Panc1 (cell line): Measurements from ENCODE around the gene KDM4B. TPM values are rescaled to one million over a fixed set of nuclear protein-coding genes. Genes with fewer than 3 reads are reported as not detected.

Source experiments
- ATAC-seq: fragments of 200-7000 bp; cut with Tn5 transposase; 2 replicates; pipeline ENCODE4 v1.9.1; 2020; ENCODE audit warnings: mild to moderate bottlenecking, moderate library complexity
- BruUV-seq: library from RNA; stranded (reverse); fragments of 400-500 nt; replicated peaks from 2 replicates; lab custom pipeline; 2021; lab: Mats Ljungman, UMichigan
- CTCF ChIA-PET: fragments of 300-600 bp; sonication (Branson Sonifier 250); formaldehyde crosslinking; loops from one replicate; lab custom pipeline; 2022; ENCODE audit warnings: antibody characterized with exemption; lab: Charles Lee
- POLR2A ChIA-PET: fragments of 300-600 bp; sonication (Branson Sonifier 250); formaldehyde crosslinking; loops from one replicate; lab custom pipeline; 2022; ENCODE audit warnings: antibody characterized with exemption; lab: Charles Lee
- DNase-seq: peaks from one replicate; pipeline ENCODE4 v3.0.0-alpha.2; 2010; ENCODE audit warnings: low read depth, low spot score
- H3K27ac ChIP-seq: 2 replicates; pipeline ENCODE4 v1.5.1; 2011; ENCODE audit warnings: mild to moderate bottlenecking, low read length, inconsistent platforms
- H3K27me3 ChIP-seq: fragments of 200-500 bp; sonication (Bioruptor generic); 2 replicates; pipeline ENCODE4 v1.6.0; 2014; ENCODE audit warnings: low read length, inconsistent platforms; ENCODE audit not compliant: control insufficient read depth, insufficient read depth
- H3K36me3 ChIP-seq: fragments of 200-500 bp; sonication (Bioruptor generic); 2 replicates; pipeline ENCODE4 v1.5.1; 2014; ENCODE audit warnings: inconsistent platforms, mild to moderate bottlenecking, low read length, moderate library complexity; ENCODE audit not compliant: control insufficient read depth, insufficient read depth
- H3K4me1 ChIP-seq: 2 replicates; pipeline ENCODE4 v1.5.1; 2011; ENCODE audit warnings: inconsistent platforms, mild to moderate bottlenecking, low read length, moderate library complexity; ENCODE audit not compliant: control insufficient read depth, insufficient read depth
- H3K4me3 ChIP-seq, 2 experiments: 2 replicates each; pipeline ENCODE4 v1.5.1; 2011 to 2012; ENCODE audit warnings: low read depth in 2 of 2, low read length in 2 of 2, mild to moderate bottlenecking in 2 of 2, inconsistent platforms in 1 of 2, moderate library complexity in 1 of 2
- H3K9me3 ChIP-seq: fragments of 200-500 bp; sonication (Bioruptor generic); 2 replicates; pipeline ENCODE4 v1.5.1; 2014; ENCODE audit warnings: low read depth, mild to moderate bottlenecking, inconsistent platforms, low read length, moderate library complexity; ENCODE audit not compliant: control insufficient read depth, insufficient read depth
- POLR2AphosphoS5 ChIP-seq: IDR thresholded peaks from 2 replicates; pipeline ENCODE4 v1.6.1; 2012; ENCODE audit warnings: mild to moderate bottlenecking, low read depth, low read length, moderate library complexity
- REST ChIP-seq, 2 experiments: IDR thresholded peaks; 2 replicates each; pipeline ENCODE4 v1.6.1; 2011 to 2012; ENCODE audit warnings: low read depth in 2 of 2, control low read depth in 1 of 2, low read length in 1 of 2, mild to moderate bottlenecking in 1 of 2, moderate library complexity in 1 of 2; ENCODE audit not compliant: insufficient read depth in 1 of 2
- SIN3A ChIP-seq: IDR thresholded peaks from 2 replicates; pipeline ENCODE4 v1.6.1; 2012; ENCODE audit warnings: low read depth, mild to moderate bottlenecking, low read length, moderate library complexity, borderline replicate concordance; ENCODE audit not compliant: insufficient read depth
- TCF7L2 ChIP-seq: IDR thresholded peaks from 2 replicates; pipeline ENCODE4 v1.6.1; 2011; ENCODE audit warnings: mild to moderate bottlenecking, low read depth, low read length, inconsistent platforms
- in situ Hi-C: cut with HindIII; loops from 2 replicates; pipeline ENCODE4 v1.10.0; 2016; ENCODE audit warnings: low sequenced_read_pairs, low pct_unique_long_range_greater_than_20kb
- intact Hi-C: fragments of 100-400 bp; cut with micrococcal nuclease; formaldehyde crosslinking; loops from one replicate; pipeline ENCODE4 v1.10.0; 2022; ENCODE audit not compliant: unreplicated experiment
- total RNA-seq: library from RNA; stranded (reverse); gene quantifications from one replicate; pipeline ENCODE4 v1.2.1, GENCODE V29; 2021; ENCODE audit not compliant: unreplicated experiment
- TF ChIP-seq, protein P1 (sequence below): fragments of 450-650 bp; IDR thresholded peaks from 2 replicates; pipeline ENCODE4 v1.5.1; 2017; ENCODE audit warnings: mild to moderate bottlenecking

The KDM4B gene
- total RNA-seq, 1 experiment from 2014 or later = 18.4 TPM

GRCh38 chr19:5138606-5139582 is 170.0 kb downstream of the KDM4B start:
- TF ChIP-seq SIN3A = no peak
- no peak for TF ChIP-seq POLR2AphosphoS5
- TF ChIP-seq TCF7L2 = no peak
- TF ChIP-seq, protein P1, sequence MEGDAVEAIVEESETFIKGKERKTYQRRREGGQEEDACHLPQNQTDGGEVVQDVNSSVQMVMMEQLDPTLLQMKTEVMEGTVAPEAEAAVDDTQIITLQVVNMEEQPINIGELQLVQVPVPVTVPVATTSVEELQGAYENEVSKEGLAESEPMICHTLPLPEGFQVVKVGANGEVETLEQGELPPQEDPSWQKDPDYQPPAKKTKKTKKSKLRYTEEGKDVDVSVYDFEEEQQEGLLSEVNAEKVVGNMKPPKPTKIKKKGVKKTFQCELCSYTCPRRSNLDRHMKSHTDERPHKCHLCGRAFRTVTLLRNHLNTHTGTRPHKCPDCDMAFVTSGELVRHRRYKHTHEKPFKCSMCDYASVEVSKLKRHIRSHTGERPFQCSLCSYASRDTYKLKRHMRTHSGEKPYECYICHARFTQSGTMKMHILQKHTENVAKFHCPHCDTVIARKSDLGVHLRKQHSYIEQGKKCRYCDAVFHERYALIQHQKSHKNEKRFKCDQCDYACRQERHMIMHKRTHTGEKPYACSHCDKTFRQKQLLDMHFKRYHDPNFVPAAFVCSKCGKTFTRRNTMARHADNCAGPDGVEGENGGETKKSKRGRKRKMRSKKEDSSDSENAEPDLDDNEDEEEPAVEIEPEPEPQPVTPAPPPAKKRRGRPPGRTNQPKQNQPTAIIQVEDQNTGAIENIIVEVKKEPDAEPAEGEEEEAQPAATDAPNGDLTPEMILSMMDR = no peak
- no peak for TF ChIP-seq REST (IDR thresholded peaks at IDR 0.05; ENCODE audit: insufficient read depth in 1 of 2, low read depth in 2 of 2, low read length in 1 of 2)
- intact Hi-C loops = no loop called here
- no peaks in the 10 kb centered on the region for H3K4me1 ChIP-seq
- H3K9me3 ChIP-seq = no peaks in the 10 kb centered on the region
- in situ Hi-C loops = no loop called here
- no peak overlapping the region for H3K27ac ChIP-seq
- H3K27me3 ChIP-seq = no peaks in the 10 kb centered on the region
- DNase-seq = no peak
- no peaks in the 10 kb centered on the region for H3K36me3 ChIP-seq
- H3K4me3 ChIP-seq = no peak overlapping the region
- POLR2A ChIA-PET = no interaction called here
- BruUV-seq = TSS peak; percentile 73
- peak; percentile 62; the same call in 1 of the 2 replicates for ATAC-seq
- CTCF ChIA-PET = no interaction called here

DNA sequence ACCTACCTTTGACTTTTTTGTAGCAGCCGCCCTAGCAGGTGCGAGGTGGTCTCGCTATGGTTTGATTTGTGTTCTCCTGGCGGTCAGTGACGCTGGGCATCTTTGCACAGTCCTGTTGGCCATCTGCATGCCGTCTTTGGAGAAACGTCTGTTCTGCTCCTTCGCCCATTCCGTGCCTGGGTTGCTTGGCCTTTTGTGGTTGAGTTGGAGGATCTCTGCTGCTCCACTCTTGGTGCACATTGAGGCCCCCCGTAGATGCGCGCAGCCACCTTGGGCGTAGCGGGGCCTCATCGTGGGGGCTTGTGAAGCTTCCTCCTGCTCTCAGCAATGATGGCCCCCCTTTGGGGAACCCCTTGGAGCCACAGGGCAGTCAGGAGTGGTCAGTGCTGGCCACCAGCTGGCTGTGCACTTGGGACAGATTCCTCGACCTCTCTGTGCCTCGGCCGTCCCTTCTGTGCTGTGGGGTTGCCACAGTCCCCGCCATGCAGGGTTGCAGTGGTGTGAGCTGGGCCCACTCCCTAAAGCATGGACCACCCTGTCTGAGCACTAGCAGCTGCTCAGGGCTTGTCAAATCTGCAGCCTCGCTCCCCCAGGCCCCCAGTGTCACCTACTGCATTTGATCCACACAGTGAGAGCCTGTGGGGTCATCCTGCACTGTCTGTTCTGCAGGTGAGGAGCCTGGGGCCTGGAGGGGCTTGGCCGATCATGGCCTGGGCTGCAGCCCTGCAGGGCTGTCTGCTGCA is 170.8 kb downstream of the KDM4B start:
- H3K9me3 ChIP-seq = no peaks in the 10 kb centered on the region
- no peaks in the 10 kb centered on the region for H3K4me1 ChIP-seq
- H3K27ac ChIP-seq = no peak overlapping the region
- ATAC-seq = no peak
- no peak for TF ChIP-seq POLR2AphosphoS5
- no peak for TF ChIP-seq REST (IDR thresholded peaks at IDR 0.05; ENCODE audit: insufficient read depth in 1 of 2, low read depth in 2 of 2, low read length in 1 of 2)
- no peak for TF ChIP-seq TCF7L2
- TF ChIP-seq SIN3A = no peak
- TF ChIP-seq, protein P1 = no peak
- no peak for DNase-seq
- ChIA-PET CTCF (no interaction called here), POLR2A (no interaction called here)
- intact Hi-C loops (no loop called here), in situ Hi-C loops (no loop called here)
- no TSS peak for BruUV-seq
- no peak overlapping the region for H3K4me3 ChIP-seq
- H3K27me3 ChIP-seq = no peaks in the 10 kb centered on the region
- no peaks in the 10 kb centered on the region for H3K36me3 ChIP-seq
